ENCODE measurements around the gene CARD11. TPM values are rescaled to one million over a fixed set of nuclear protein-coding genes. Genes with fewer than 3 reads are reported as not detected.

The CARD11 gene
- total RNA-seq, 1 experiment from 2014 or later, result 0.04 TPM

DNA sequence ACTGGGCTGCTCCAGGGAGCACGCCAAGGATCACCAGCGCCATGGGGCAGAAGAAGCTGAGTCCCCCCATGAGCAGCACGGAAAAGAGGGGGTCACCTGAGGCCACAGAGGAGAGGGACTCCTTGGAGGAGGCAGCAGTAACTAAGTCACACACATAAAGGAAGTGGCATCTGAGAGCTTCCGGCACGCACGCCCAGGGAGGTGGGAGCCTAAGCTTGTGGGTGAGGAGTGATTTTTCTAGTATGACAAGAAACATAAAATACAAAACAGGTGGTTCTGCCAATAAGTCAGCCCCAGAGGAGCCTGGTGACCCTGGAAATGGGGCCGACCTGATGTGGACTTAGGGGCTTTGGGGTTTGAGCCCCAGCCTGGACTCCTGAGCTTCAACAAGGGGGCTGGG lies 60.8 kb downstream of the CARD11 start:
- no peak for DNase-seq (ENCODE audit: low spot score)

DNA sequence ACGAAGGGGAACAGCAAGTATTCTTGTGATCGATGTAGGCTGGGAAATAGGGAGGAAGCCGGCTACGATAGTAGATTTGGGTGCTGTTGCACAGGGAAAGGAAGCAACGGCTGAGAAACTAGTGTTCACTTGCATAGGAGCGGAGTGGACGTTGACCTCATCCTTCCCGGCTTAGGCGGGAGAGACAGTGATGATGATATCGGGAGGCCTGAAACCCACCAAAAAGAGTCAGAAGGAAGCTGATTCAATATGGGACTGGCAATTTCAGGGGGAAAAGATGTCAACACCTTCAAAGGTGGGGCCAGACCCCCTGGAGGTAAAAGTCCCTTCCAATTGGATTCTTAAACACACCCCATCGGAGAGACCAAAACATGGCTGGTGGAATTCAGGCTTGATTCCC lies 61.3 kb downstream of the CARD11 start:
- no peak for DNase-seq (ENCODE audit: low spot score)

DNA sequence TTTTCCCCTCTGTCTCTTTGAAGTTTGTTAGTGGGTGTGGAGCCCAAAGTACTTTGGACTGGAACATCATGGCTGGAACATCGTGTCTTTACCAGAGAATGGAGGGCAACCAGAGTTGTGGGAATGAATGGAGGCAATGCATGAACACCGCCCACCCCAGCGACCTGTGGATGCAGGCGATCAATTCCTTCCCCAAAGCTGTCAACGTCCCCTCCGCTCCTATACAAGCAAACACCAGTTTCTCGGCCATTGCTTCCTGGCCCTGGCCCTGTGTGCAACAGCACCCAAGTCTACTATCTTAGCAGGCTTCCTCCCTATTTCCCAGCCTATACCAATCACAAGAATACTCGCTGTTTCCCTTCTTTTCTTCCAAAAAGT lies 62.6 kb downstream of the CARD11 start:
- DNase-seq (ENCODE audit: low spot score), result no peak

DNA sequence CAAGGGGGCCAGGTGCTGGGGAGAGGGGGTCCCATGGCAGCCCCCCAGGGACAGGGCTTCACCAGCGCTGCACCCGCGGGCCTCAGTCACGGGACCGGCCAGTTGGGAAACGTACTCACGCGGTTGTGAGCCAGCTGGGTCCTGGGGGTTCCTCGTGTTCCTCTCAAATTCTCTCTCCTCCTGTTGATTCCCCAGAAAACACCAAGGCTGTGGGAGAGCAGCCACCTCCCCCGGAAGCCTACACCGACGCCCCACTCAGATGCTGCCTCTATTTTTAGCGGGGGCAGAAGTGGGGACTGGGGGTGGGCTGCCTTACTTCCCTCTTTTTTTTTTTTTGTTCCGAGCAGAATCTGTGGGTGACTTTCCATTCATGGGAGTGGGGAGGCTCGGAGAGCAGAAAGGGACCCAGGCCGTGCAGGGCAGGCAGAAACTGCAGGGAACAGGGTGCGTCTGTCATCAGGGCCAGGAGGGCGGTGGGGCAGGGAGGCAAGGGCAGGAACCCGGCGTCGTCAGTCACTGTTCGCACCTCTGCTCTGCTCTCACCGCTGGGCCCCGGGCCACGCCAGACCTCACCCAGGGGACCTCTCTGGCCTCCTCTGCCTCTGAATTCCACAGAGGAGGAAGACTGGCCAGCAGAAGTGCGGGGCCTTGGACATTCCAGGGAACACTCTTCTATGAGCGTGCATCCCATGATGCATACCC lies 63.1 kb downstream of the CARD11 start:
- no peak for DNase-seq (ENCODE audit: low spot score)

DNA sequence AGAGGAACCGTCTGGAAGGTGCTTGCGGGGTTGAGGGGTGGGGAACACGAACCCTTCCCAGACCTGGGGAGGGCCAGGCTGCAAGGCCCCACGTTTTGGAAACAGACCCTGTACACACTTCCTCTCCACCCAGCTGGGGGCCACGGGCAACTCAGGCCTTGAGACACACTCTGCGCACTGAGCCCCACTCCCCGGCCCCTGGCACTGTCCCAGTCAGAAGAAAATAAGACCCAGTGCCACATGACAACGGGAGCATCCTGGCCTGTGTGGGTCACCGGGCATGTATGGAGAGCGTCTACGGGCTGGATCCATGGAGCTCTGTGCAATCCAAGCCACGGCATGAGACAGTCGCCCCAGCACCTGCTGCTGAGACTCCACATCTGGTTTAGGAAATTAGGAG lies 63.7 kb downstream of the CARD11 start:
- no peak for DNase-seq (ENCODE audit: low spot score)

DNA sequence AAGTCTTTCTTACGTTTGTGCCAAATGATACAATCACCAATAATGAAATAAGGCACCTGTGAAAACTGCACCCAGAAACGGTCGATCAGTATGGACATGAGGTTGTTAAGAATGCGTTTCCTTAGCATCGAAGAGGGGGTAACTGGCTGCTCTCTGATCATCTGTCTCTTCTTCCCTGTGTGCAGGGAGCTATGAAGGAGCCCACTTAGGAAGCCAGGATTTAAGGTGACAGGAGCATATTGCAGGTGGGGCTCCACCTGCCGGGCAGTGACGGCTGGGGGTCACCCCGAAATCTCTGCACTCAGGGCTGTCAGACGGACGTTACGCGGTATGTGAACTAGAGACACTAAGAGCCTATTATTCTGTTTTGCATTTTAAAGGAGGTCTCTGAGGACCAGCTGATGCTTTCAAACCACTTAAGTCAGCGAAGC lies 64.5 kb downstream of the CARD11 start:
- DNase-seq (ENCODE audit: low spot score), result no peak

DNA sequence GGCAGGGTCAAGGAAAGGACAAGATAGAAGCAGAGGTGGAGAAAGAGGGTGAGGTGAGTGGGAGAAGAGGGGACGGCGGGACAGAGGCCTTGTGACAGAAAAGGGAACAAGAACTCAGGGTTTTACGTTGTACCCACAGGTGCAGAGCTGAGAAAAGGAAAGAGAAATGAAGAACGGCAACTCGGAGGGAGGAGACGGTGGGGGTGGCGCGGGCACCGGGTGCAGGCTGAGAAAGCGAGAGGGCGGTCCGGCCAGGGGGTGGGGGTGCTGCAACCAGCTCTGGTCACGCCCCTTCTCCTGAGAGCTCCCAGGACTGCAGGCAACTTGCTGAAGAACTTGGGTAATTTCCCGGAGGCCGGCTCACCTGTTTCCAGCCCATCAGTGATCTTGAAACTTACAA lies 65.3 kb downstream of the CARD11 start:
- no peak for DNase-seq (ENCODE audit: low spot score)

DNA sequence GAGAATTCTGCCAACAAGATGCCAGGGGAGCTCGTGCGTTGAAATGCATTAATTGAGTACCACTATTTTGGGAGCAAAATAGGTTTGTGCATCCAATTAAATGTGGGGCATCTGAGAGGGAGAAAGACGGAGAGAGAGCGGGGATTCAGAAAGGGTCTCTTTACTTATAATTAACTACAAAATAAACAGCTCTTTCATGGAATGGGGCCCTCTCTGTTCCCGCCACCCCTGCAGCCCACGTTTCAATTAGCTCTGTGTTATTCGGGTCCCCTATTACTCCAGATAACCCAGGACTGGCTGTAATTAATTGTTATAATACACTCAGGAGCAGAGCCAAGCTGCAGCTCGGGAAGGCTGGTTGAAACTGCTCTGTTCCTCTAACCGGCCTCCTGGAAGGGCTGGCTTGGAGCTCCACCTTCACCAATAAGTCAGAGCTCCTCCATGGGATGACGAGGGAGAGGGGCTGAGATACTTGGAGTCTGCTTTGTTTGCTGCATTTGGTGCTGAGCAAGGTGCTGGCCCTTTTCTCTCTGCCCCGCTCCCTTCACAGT lies 67.8 kb downstream of the CARD11 start:
- DNase-seq (ENCODE audit: low spot score), result no peak

DNA sequence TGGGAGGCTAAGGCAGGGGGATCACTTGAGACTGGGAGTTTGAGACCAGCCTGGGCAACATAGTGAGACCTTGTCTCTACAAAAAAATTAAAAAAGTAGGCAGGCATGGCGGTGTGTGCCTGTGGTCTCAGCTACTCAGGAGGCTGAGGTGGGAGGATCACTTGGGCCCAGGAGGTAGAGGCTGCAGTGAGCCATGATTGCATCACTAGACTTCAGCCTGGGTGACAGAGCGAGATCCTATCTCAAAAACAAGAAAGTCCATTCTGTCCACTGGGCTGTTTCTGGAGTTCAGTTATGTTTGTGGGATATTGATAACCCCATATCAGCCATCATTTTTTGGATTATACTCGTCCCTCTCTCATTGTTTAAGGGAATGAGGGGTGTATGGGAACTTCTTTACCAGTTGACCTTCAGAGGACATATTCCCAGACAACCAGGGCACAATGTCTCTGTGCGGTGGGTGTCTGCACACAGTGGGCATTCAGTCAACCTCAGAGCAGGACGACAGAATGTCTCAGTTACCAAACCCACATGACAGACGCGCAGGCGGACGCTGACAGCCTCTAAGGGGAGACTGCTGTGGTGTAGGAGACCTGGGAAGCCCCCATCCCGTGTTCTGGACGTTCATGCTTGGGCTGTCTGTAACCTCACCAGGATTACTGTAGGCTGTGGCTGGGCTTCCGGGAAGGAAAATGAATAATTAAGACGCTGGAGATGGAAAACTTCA lies 69.4 kb downstream of the CARD11 start:
- DNase-seq (ENCODE audit: low spot score), result no peak

DNA sequence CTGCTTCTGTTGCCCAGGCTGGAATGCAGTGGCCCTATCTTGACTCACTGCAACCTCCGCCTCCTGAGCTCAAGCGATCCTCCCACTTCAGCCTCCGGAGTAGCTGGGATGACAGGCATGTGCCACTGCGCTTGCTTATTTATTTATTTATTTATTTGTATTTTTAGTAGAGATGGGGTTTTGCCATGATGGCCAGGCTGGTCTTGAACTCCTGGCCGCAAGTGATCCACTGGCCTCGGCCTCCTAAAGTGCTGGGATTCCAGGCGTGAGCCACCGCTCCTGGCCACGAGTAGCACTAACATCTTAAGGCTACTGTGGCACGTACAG lies 70.9 kb downstream of the CARD11 start:
- DNase-seq (ENCODE audit: low spot score), result no peak

DNA sequence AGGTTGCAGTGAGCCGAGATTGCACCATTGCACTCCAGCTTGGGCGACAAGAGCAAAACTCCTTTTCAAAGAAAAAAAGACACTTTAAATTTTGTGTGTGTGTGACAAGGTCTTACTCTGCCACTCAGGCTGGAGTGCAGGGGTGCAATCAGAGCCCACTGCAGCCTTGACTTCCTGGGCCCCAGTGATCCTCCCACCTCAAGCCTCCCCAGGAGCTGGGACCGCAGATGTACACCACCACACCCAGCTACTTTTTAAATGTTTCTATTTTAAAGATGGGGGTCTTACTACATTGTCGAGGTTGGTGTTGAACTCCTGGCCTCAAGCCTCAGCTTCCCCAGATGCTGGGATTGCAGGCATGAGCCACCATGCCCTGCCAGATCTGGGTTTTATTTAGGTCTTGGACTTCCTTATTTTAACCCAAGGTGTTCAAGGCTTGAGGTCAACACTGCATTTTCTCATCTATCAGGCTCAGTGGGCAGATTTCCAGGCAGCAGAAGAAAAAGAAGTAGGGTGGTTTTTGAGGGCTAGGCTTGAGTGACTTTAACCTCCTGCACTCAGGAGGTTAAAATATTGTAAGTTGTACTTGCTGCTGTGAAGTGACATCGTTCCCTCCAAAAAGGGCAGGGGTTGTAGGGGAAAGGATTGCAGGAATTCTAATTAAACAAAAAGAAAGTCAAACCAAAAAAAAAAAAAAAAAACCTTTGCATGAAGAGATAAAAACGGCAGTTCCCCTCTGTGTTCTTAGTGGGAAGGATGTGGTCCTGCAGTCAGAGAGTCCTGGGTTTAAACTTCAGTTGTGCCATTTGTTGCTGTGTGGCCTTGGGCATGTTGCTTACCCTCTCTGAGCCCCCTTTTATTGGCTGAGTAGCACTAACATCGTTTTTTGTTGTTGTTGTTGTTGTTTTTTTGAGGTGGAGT lies 71.5 kb downstream of the CARD11 start:
- peak; percentile 9 for DNase-seq (ENCODE audit: low spot score)

DNA sequence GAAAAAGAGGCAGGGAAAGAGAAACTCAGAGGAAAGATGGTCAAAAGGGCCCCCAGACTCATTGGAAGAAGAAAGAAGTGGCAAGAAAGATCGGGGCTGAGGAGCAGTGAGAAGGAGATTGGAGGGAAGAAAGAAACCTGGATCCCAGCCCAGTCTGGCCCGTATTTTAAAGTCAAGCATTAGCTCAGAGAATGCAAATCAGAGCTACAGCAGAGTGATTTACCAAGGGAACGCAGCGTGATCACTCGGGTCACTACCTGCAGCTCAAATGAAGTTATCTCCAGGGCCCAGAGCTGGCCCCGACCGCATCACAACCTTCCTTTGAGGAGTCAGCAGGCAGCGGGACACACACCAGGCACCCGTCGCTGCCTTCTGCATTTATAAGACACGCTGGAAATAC lies 72.8 kb downstream of the CARD11 start:
- no peak for DNase-seq (ENCODE audit: low spot score)

DNA sequence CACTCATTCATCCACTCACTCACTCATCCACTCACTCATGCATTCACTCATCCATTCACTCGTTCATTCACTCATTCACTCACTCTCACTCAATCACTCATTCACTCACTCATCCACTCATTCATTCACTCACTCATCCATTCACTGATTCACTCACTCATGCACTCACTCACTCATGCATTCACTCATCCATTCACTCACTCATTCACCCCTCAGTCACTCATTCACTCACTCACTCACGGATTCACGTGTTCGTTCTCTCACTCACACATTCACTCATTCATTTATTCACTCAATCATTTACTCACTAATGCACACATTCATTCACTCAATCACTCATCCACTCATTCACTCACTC lies 73.4 kb downstream of the CARD11 start:
- no peak for DNase-seq (ENCODE audit: low spot score)

DNA sequence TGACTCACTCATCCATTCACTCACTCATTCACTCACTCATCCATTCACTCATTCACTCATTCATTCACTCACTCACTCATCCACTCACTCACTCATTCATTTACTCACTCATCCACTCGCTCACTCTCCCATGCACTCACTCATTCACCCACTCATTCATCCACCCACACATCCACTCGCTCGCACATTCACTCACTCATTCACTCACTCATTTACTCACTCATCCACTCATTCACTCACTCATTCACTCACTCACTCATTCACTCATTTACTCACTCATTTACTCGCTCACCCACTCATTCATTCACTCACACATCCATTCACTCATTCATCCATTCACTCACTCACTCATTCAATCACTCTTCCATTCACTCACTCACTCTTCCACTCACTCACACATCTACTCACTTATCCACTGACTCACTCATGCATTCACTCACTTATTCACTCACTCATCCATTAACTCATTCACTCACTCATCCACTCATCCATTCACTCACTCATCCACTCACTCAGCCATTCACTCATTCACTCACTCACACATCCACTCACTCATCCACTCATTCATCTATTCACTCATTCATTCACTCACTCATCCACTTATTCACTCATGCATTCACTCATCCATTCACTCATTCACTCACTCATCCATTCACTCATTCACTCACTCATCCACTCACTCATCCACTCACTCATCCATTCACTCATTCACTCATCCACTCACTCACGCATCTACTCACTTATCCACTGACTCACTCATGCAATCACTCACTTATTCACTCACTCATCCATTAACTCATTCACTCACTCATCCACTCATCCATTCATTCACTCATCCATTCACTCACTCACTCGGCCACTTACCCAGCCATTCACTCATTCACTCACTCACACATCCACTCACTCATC lies 74.0 kb downstream of the CARD11 start:
- no peak for DNase-seq (ENCODE audit: low spot score)

DNA sequence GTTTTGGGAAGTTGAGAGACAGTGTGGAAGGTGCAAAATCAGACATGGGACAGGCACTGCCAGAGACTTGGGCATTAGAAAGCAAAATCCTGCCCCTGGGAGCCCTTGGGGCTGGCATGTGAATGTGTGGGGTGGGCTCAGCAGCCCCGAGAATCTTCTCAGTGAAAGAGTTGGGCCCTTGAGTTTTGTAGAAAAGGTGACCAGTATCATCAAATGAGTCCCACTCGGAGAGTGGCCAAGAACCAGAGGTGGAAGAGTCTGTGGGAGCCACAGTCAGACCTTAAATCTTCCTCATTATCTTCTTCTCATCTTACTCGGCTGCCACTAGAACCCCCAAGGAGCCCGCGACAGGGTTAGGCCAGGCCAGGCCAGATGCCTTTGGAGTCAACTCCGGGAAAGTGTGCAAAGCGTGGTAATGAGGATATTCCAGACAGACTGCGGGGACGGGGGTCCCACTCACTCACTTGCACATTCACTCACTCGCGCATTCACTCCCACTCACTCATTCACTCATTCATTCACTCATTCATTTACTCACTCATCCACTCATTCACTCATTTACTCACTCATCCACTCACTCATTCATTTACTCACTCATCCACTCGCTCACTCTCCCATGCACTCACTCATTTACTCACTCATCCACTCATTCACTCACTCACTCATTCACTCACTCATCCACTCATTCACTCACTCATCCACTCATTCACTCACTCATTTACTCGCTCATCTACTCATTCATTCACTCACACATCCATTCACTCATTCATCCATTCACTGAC lies 74.9 kb downstream of the CARD11 start:
- no peak for DNase-seq (ENCODE audit: low spot score)

DNA sequence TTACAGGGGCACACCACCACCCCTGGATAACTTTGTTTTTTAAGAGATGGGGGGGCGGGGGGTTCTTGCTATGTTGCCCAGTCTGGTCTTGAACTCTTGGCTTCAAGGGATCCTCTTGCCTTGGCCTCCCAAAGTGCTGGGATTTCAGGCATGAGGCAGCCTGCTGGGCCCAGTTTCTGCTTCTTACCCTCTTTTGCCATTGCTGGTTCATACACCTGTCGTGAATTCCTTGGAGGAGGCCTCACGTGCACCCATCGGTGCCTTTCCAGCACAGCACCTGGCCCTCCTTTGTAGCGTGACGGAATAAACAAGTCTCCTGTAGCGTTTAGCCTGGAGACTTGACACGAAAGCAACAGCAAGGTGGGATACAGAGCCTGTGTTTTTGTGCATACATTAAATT lies 75.5 kb downstream of the CARD11 start:
- DNase-seq (ENCODE audit: low spot score), result no peak

DNA sequence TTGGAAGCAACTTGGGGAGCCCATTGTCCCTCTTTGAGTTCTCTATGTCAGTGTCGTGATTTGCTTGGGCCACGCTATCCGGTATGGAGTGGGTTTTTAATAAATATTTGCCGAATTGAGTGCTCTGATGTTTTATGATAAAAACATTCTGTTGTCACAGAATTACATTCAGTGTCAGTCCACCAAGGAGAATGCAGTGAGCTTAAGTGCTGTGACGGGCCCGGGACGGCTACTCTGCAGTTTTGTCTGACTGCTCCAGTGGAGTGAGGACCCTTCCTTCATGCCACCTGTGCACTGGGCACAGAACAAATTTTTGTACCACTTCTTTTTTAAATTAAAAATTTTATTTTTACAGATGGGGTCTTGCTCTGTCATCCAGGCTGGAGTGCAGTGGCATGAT lies 76.0 kb downstream of the CARD11 start:
- DNase-seq (ENCODE audit: low spot score), result no peak

DNA sequence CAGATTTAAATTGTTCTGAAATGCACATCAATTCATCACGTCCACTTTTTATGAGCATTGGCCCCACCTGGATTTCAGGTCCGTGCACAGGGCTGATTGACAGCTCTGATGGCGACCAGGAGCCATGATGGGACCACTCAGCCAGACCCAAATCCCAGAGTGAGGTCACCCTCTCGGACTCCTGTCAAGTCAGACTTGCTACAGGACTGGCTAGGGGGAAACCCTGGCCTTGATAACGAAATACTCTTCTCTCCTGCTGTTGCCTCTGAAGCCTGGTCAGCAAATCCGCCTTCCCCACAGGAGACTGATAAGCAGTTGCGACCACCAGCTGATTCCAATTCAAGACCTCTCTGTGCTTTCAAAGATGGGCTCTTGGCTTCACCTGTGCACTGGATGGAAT lies 76.4 kb downstream of the CARD11 start:
- no peak for DNase-seq (ENCODE audit: low spot score)

DNA sequence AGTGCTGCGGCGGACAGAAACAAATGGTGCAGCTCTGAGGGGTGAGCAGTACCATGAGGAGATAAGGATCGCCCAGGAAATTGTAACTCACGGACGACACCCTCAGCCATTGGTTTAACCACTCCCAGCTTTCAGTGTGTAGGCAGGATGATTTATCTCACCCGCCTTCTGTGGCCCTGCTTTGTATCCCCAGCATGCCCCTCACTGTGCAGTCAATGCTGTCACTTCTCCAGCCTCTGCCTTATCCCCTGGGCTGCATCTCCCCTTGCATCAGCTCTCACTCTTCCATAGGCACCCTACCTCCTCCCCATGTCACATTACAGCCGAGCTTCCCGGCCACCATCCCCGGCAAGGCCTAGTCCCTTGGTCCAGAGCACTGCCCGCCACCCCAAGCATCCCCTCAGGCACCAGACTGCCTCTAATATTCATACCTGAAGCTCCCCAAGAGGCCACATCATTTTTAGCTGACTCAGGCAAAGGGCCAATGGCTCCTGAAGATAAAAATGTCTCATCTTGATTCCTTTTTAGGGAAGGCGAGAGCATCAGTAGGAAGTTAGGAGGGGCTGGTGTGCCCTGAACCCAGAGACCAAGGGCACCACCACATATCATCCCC lies 77.1 kb downstream of the CARD11 start:
- no peak for DNase-seq (ENCODE audit: low spot score)

DNA sequence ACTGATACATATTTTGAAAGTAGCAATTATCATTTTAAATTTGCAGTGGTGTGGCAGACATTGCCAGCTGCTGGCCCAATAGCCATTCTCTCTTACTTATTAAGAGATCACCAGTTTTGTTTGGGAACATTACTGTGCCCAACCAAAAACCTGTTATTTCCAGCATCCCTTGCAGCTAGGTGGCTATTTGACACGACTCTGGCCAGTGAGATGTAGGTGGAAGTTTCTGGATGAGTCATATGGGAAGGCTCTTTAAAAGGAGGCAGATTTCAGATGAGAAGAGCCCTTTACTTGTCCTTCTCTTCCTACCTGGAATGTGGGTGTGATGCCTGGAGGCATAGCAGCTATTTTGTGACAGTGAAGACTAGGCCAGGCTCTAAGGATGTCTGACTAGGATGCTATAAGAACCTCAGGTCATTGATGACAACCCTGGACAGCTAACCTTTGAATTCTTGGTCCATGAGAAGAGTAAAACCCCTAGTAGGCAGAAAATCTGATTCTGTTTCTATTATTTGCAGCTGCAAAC lies 77.9 kb downstream of the CARD11 start:
- no peak for DNase-seq (ENCODE audit: low spot score)
